ENCODE measurements around the gene SLC1A6.

The SLC1A6 gene

DNA sequence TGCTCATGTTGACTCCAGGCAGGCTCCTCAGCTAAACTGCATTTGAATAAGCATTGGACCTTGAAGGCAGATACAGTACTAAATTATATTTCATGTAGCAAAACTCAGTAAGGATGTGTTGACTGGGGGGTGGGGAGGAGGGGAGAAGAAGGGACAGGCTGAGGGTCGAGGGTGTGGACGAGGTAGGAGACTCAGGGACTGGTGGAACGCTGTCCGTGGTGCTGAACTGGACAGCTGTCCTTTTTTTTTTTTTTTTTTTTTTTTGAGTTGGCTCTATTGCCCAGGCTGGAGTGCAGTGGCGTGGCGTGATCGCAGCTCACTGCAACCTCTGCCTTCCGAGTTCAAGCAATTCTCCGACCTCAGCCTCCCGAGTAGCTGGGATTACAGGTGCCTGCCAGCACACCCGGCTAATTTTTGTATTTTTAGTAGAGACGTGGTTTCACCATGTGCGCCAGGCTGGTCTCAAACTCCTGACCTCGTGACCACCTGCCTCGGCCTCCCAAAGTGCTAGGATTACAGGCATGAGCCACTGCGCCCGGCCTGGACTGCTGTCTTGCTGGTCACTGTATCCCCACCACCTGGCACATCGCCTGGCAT lies 36.4 kb upstream of the SLC1A6 start:
- in situ Hi-C loops (cut with HindIII; ENCODE audit: low sequenced_read_pairs): no loop called here
- H3K4me3 ChIP-seq (ENCODE audit: low read depth, low read length): no peak overlapping the region
- DNase-seq (ENCODE audit: low read depth, low spot score): no peak
- TF ChIP-seq, protein P1, sequence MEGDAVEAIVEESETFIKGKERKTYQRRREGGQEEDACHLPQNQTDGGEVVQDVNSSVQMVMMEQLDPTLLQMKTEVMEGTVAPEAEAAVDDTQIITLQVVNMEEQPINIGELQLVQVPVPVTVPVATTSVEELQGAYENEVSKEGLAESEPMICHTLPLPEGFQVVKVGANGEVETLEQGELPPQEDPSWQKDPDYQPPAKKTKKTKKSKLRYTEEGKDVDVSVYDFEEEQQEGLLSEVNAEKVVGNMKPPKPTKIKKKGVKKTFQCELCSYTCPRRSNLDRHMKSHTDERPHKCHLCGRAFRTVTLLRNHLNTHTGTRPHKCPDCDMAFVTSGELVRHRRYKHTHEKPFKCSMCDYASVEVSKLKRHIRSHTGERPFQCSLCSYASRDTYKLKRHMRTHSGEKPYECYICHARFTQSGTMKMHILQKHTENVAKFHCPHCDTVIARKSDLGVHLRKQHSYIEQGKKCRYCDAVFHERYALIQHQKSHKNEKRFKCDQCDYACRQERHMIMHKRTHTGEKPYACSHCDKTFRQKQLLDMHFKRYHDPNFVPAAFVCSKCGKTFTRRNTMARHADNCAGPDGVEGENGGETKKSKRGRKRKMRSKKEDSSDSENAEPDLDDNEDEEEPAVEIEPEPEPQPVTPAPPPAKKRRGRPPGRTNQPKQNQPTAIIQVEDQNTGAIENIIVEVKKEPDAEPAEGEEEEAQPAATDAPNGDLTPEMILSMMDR (IDR thresholded peaks at IDR 0.05; ENCODE audit: low read depth, low read length): no peak

DNA sequence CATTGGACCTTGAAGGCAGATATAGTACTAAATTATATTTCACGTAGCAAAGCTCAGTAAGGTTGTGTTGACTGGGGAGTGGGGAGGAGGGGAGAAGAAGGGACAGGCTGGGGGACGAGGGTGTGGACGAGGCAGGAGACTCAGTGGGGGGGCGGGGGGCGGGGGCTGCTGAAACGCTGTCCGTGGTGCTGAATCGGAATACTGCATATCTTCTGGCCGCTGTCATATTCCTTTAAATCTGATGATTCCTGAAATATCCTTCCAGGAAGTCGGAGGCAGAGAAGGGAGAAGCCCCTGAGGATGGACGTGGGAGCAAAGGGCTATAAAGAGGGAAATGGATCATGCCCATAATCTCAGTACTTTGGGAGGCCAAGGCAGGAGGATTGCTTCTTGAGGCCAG lies 34.9 kb upstream of the SLC1A6 start:
- in situ Hi-C loops (cut with HindIII; ENCODE audit: low sequenced_read_pairs): no loop called here
- TF ChIP-seq, protein P1 (IDR thresholded peaks at IDR 0.05; ENCODE audit: low read depth, low read length): no peak
- no peak for DNase-seq (ENCODE audit: low read depth, low spot score)
- H3K4me3 ChIP-seq (ENCODE audit: low read depth, low read length): no peak overlapping the region

DNA sequence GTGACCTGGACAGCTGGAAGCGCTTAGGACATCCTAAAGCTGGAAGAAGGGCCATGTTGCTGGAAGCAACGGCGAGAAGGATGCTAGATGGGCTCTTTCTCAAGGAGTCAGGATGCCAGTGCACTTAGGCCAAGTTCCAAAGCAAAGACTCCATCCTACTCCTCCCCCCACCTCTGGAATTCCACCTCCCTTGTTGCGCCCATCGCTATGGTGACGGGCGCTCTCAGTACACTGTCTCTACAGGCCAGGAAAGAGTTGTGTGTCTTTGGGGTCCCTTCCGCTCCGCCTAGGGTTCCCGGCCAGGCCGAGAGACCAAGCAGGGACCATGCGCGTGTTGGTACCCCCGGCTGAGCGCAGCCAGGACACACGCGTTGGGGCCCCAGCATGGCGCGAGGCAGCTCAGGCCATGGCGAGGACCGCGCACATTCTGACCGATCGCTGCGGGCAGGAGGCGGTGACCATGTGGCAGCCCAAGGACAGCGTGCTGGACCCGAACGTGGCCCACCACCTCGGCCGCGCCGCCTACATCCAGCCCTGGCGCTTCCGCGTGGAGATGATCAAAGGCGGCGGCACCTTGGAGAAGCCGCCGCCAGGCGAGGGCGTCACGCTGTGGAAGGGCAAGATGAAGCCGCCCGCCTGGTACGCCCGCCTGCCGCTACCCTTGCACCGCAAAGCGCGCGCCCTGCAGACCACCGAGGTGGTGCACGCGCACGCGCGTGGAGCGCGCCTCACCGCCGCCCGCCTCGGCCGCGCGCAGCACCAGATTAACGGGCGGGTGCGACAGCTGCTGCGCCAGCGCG lies 31.0 kb upstream of the SLC1A6 start:
- no peak for DNase-seq (ENCODE audit: low read depth, low spot score)
- in situ Hi-C loops (cut with HindIII; ENCODE audit: low sequenced_read_pairs): no loop called here
- no peak overlapping the region for H3K4me3 ChIP-seq (ENCODE audit: low read depth, low read length)
- TF ChIP-seq, protein P1 (IDR thresholded peaks at IDR 0.05; ENCODE audit: low read depth, low read length): no peak

DNA sequence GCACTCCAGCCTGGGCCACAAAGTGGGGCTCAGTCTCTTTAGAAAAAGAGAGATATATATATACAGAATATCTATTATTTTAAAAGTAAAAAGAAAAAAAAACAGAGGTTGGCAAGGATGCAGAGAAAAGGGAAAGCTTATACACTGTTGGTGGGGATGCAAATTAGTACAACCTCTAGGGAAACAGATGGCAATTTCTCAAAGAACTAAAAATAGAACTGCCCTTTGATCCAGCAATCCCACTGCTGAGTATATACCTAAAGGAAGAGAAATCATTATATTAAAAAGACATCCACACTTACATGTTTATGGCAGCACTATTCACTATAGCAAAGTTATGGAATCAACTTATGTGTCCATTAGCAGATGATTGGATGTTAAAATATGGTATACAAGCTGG lies 28.6 kb upstream of the SLC1A6 start:
- in situ Hi-C loops (cut with HindIII; ENCODE audit: low sequenced_read_pairs): no loop called here

DNA sequence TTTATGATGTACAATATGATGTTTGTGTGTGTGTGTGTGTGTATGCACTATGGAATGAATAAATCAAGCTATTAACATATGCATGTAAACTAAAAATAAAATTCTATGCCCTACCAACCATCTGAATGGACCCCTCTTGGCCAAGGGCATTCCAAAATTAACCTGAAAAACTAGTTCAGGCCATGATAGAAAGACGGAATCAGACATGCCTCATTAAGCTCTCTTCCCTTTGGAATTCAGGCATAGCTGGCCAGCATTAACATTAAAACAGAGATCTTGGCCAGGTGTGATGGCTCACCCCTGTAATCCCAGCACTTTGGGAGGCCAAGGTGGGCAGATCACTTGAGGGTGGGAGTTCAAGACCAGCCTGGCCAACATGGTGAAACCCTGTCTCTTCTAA lies 18.3 kb upstream of the SLC1A6 start:
- TF ChIP-seq, protein P1 (IDR thresholded peaks at IDR 0.05; ENCODE audit: low read depth, low read length): no peak
- H3K4me3 ChIP-seq (ENCODE audit: low read depth, low read length): no peak overlapping the region
- DNase-seq (ENCODE audit: low read depth, low spot score): no peak
- in situ Hi-C loops (cut with HindIII; ENCODE audit: low sequenced_read_pairs): no loop called here

More for the DNA sequence above, 28.6 kb upstream of the SLC1A6 start:
- no peak for DNase-seq (ENCODE audit: low read depth, low spot score)
- TF ChIP-seq, protein P1 (IDR thresholded peaks at IDR 0.05; ENCODE audit: low read depth, low read length): no peak
- no peak overlapping the region for H3K4me3 ChIP-seq (ENCODE audit: low read depth, low read length)

DNA sequence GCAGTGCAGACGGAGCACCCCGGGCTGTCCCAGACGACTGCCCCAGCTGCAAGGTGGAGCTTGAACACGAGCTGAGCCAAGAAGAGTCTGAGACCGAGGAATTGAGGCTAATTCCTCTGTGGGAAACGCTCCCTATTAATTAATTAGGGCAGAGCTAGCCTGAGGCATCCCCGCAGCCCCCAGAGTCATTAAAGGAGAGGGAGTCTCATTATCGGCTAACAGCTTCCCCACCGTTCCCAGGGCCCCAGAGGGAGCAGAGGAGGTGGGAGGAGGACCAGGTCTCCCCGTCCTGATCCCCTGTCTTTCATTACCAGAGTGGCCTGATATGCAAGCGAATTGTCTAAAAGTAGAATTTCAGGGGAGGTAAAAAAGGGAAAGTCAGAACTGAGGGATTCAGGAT lies 13.1 kb upstream of the SLC1A6 start:
- no peak for DNase-seq (ENCODE audit: low read depth, low spot score)
- in situ Hi-C loops (cut with HindIII; ENCODE audit: low sequenced_read_pairs): no loop called here
- TF ChIP-seq, protein P1 (IDR thresholded peaks at IDR 0.05; ENCODE audit: low read depth, low read length): no peak
- no peak overlapping the region for H3K4me3 ChIP-seq (ENCODE audit: low read depth, low read length)

All from astrocyte of the spinal cord (primary cell).